HEK293 (cell line): ENCODE measurements around the gene RPS10.

Source experiments
- CTCF ChIA-PET: fragments of 350-600 bp; formaldehyde crosslinking; extraction: SDS; loops from one replicate; lab custom pipeline; 2021; ENCODE audit warnings: antibody characterized with exemption; lab: Yijun Ruan, JAX
- POLR2A ChIA-PET: fragments of 300-600 bp; formaldehyde crosslinking; extraction: SDS; loops from one replicate; lab custom pipeline; 2020; ENCODE audit warnings: antibody characterized with exemption, inconsistent platforms; lab: Yijun Ruan, JAX
- H3K27ac ChIP-seq: fragments of 200-500 bp; sonication (Bioruptor generic); 2 replicates; pipeline ENCODE4 v1.5.1; 2014; ENCODE audit warnings: low read depth, low read length, control low read depth, inconsistent platforms; ENCODE audit errors: extremely low read depth
- H3K36me3 ChIP-seq, 2 experiments: fragments of 200-500 bp in 1 of 2; sonication (Bioruptor generic) in 1 of 2; 1 replicate in 1 of 2; 2 replicates in 1 of 2; pipeline ENCODE4 v1.5.1; 2014 to 2017; ENCODE audit warnings: inconsistent platforms in 2 of 2, low read length in 2 of 2; ENCODE audit not compliant: control insufficient read depth in 2 of 2, insufficient read depth in 1 of 2
- H3K4me1 ChIP-seq: fragments of 200-500 bp; sonication (Bioruptor generic); 2 replicates; pipeline ENCODE4 v1.5.1; 2014; ENCODE audit warnings: mild to moderate bottlenecking, low read length, inconsistent platforms; ENCODE audit not compliant: control insufficient read depth, insufficient read depth
- H3K4me3 ChIP-seq: 2 replicates; pipeline ENCODE4 v1.5.1; 2011; ENCODE audit warnings: low read depth, mild to moderate bottlenecking, control low read depth, low read length, moderate library complexity
- H3K9me3 ChIP-seq: fragments of 200-500 bp; sonication (Bioruptor generic); 2 replicates; pipeline ENCODE4 v1.5.1; 2014; ENCODE audit warnings: low read depth, low read length, inconsistent platforms; ENCODE audit not compliant: control insufficient read depth, insufficient read depth
- BCL11A ChIP-seq: fragments of 450-650 bp; formaldehyde crosslinking; IDR thresholded peaks from 2 replicates; pipeline ENCODE4 v1.5.1; 2016; ENCODE audit warnings: low read depth, missing biosample characterization, missing genetic modification characterization
- GLIS2 ChIP-seq: fragments of 450-650 bp; formaldehyde crosslinking; IDR thresholded peaks from 2 replicates; pipeline ENCODE4 v1.5.1; 2016; ENCODE audit warnings: missing biosample characterization, missing genetic modification characterization
- SETDB1 ChIP-seq: IDR thresholded peaks from one replicate; pipeline ENCODE4 v1.6.1; 2017; ENCODE audit warnings: mild to moderate bottlenecking, low read length, moderate library complexity, mixed read lengths; ENCODE audit not compliant: insufficient read length
- TCF7L2 ChIP-seq: IDR thresholded peaks from 2 replicates; pipeline ENCODE4 v1.6.1; 2011; ENCODE audit warnings: low read depth, mild to moderate bottlenecking, inconsistent platforms, low read length, moderate library complexity, borderline replicate concordance
- ZBTB17 ChIP-seq: fragments of 450-650 bp; formaldehyde crosslinking; IDR thresholded peaks from 2 replicates; pipeline ENCODE4 v1.5.1; 2016; ENCODE audit warnings: missing biosample characterization, missing genetic modification characterization
- ZEB2 ChIP-seq: fragments of 450-650 bp; formaldehyde crosslinking; IDR thresholded peaks from 2 replicates; pipeline ENCODE4 v1.5.1; 2016; ENCODE audit warnings: missing biosample characterization, missing genetic modification characterization
- ZFP41 ChIP-seq: fragments of 450-650 bp; formaldehyde crosslinking; IDR thresholded peaks from 2 replicates; pipeline ENCODE4 v1.5.1; 2016; ENCODE audit warnings: missing biosample characterization, missing genetic modification characterization, borderline replicate concordance
- ZNF221 ChIP-seq: fragments of 450-650 bp; formaldehyde crosslinking; IDR thresholded peaks from 2 replicates; pipeline ENCODE4 v1.5.1; 2017; ENCODE audit warnings: missing biosample characterization, missing genetic modification characterization, borderline replicate concordance
- ZNF24 ChIP-seq: fragments of 450-650 bp; formaldehyde crosslinking; IDR thresholded peaks from 2 replicates; pipeline ENCODE4 v1.5.1; 2016; ENCODE audit warnings: missing biosample characterization, missing genetic modification characterization
- ZNF394 ChIP-seq: fragments of 450-650 bp; formaldehyde crosslinking; IDR thresholded peaks from 2 replicates; pipeline ENCODE4 v1.5.1; 2016; ENCODE audit warnings: missing biosample characterization, missing genetic modification characterization, mild to moderate bottlenecking, moderate library complexity, borderline replicate concordance
- ZNF529 ChIP-seq: fragments of 450-650 bp; formaldehyde crosslinking; IDR thresholded peaks from 2 replicates; pipeline ENCODE4 v1.5.1; 2017; ENCODE audit warnings: missing genetic modification characterization, missing biosample characterization; ENCODE audit not compliant: insufficient replicate concordance
- ZNF549 ChIP-seq: fragments of 450-650 bp; IDR thresholded peaks from 2 replicates; pipeline ENCODE4 v1.5.1; 2018; ENCODE audit warnings: missing biosample characterization, missing genetic modification characterization, mild to moderate bottlenecking, inconsistent platforms, moderate library complexity
- ZNF776 ChIP-seq: fragments of 450-650 bp; formaldehyde crosslinking; IDR thresholded peaks from 2 replicates; pipeline ENCODE4 v1.5.0; 2017; ENCODE audit warnings: missing biosample characterization, missing genetic modification characterization, borderline replicate concordance
- TF ChIP-seq, protein P1 (sequence below): fragments of 450-650 bp; formaldehyde crosslinking; IDR thresholded peaks from 2 replicates; pipeline ENCODE4 v1.5.1; 2016; ENCODE audit warnings: missing biosample characterization, missing genetic modification characterization
- TF ChIP-seq, protein P2 (sequence below): fragments of 450-650 bp; formaldehyde crosslinking; IDR thresholded peaks from 2 replicates; pipeline ENCODE4 v1.5.1; 2016; ENCODE audit warnings: missing biosample characterization, missing genetic modification characterization
- TF ChIP-seq, protein P3 (sequence below): fragments of 450-650 bp; IDR thresholded peaks from 2 replicates; pipeline ENCODE4 v1.5.1; 2018; ENCODE audit warnings: missing biosample characterization, mild to moderate bottlenecking, missing genetic modification characterization
- TF ChIP-seq, protein P4 (sequence below): fragments of 450-650 bp; formaldehyde crosslinking; IDR thresholded peaks from 2 replicates; pipeline ENCODE4 v1.5.1; 2017; ENCODE audit warnings: missing biosample characterization, missing genetic modification characterization
- TF ChIP-seq, protein P5 (sequence below): fragments of 450-650 bp; formaldehyde crosslinking; IDR thresholded peaks from 2 replicates; pipeline ENCODE4 v1.5.1; 2016; ENCODE audit warnings: missing biosample characterization, missing genetic modification characterization

The RPS10 gene

DNA sequence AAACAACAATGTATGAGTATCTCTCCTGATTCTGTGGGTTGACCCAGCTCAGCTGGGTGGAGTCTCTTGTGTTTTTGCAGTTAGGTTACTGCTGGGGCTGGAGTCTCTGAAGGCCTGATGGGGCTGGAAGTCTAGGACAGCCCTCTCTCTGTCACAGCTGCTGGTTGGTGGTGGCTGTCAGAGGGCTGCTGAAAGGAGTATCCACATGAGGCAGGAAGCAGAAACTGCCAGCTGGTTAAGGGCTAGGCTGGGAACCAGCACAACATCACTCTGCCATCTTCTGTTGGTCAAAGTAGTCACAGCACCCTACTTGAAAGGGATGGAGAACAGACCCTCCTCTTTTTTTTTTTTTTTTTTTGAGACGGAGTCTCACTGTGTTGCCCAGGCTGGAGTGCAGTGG, 30.0 kb upstream of the RPS10 start (continued):
- TF ChIP-seq, protein P1, sequence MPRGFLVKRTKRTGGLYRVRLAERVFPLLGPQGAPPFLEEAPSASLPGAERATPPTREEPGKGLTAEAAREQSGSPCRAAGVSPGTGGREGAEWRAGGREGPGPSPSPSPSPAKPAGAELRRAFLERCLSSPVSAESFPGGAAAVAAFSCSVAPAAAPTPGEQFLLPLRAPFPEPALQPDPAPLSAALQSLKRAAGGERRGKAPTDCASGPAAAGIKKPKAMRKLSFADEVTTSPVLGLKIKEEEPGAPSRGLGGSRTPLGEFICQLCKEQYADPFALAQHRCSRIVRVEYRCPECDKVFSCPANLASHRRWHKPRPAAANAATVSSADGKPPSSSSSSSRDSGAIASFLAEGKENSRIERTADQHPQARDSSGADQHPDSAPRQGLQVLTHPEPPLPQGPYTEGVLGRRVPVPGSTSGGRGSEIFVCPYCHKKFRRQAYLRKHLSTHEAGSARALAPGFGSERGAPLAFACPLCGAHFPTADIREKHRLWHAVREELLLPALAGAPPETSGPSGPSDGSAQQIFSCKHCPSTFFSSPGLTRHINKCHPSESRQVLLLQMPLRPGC (tag by site-specific recombination) = no peak
- TF ChIP-seq, protein P2, sequence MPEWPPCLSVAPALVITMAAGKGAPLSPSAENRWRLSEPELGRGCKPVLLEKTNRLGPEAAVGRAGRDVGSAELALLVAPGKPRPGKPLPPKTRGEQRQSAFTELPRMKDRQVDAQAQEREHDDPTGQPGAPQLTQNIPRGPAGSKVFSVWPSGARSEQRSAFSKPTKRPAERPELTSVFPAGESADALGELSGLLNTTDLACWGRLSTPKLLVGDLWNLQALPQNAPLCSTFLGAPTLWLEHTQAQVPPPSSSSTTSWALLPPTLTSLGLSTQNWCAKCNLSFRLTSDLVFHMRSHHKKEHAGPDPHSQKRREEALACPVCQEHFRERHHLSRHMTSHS (tag by site-specific recombination) = no peak
- TF ChIP-seq, all 188 proteins: peak for 0

DNA sequence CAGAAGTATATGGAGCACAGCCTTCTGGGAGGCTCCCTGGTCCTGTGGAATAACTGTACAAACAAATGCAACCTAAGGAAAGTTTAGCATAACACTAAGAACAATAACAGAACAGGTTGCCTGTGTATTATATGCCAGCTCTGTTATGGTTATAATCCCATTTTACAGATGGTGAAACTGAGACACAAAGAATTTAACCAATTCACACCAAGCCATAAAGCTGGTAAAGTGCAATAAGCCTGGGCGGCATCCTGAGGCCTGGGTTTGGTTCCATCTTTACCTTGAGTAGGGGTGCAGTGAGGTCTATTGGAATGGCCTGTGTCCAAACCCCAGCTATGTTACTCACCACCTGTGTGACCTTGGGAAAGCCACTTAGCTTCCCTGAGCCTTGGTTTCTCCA, 25.3 kb upstream of the RPS10 start:
- H3K4me3 ChIP-seq = no peak overlapping the region
- POLR2A ChIA-PET = no interaction called here
- H3K36me3 ChIP-seq = no peaks in the 10 kb centered on the region
- H3K9me3 ChIP-seq = no peaks in the 10 kb centered on the region
- no peaks in the 10 kb centered on the region for H3K4me1 ChIP-seq
- TF ChIP-seq ZNF549 (tag by site-specific recombination) (no peak), ZNF776 (tag by site-specific recombination) (no peak), GLIS2 (tag by site-specific recombination) (no peak), ZNF221 (tag by site-specific recombination) (no peak), ZNF394 (no peak), ZEB2 (tag by site-specific recombination) (no peak), ZNF529 (tag by site-specific recombination) (no peak), ZBTB17 (tag by site-specific recombination) (no peak), ZNF24 (tag by site-specific recombination) (no peak), SETDB1 (no peak), ZFP41 (no peak), TCF7L2 (no peak), BCL11A (no peak)
- TF ChIP-seq, protein P3, sequence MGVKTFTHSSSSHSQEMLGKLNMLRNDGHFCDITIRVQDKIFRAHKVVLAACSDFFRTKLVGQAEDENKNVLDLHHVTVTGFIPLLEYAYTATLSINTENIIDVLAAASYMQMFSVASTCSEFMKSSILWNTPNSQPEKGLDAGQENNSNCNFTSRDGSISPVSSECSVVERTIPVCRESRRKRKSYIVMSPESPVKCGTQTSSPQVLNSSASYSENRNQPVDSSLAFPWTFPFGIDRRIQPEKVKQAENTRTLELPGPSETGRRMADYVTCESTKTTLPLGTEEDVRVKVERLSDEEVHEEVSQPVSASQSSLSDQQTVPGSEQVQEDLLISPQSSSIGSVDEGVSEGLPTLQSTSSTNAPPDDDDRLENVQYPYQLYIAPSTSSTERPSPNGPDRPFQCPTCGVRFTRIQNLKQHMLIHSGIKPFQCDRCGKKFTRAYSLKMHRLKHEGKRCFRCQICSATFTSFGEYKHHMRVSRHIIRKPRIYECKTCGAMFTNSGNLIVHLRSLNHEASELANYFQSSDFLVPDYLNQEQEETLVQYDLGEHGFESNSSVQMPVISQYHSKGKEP = no peak
- TF ChIP-seq, protein P4, sequence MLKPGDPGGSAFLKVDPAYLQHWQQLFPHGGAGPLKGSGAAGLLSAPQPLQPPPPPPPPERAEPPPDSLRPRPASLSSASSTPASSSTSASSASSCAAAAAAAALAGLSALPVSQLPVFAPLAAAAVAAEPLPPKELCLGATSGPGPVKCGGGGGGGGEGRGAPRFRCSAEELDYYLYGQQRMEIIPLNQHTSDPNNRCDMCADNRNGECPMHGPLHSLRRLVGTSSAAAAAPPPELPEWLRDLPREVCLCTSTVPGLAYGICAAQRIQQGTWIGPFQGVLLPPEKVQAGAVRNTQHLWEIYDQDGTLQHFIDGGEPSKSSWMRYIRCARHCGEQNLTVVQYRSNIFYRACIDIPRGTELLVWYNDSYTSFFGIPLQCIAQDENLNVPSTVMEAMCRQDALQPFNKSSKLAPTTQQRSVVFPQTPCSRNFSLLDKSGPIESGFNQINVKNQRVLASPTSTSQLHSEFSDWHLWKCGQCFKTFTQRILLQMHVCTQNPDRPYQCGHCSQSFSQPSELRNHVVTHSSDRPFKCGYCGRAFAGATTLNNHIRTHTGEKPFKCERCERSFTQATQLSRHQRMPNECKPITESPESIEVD (tag by site-specific recombination) = no peak
- TF ChIP-seq, protein P5, sequence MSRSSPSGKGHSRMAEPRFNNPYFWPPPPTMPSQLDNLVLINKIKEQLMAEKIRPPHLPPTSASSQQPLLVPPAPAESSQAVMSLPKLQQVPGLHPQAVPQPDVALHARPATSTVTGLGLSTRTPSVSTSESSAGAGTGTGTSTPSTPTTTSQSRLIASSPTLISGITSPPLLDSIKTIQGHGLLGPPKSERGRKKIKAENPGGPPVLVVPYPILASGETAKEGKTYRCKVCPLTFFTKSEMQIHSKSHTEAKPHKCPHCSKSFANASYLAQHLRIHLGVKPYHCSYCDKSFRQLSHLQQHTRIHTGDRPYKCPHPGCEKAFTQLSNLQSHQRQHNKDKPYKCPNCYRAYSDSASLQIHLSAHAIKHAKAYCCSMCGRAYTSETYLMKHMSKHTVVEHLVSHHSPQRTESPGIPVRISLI (tag by site-specific recombination) = no peak
- CTCF ChIA-PET = interaction anchor here (0.7 to 1.1 kb wide), 2 partner anchors 9 to 14 kb away, joined by 3 to 4 read pairs; no protein-coding TSS in a partner anchor
- no peak overlapping the region for H3K27ac ChIP-seq
